Heart left ventricle (tissue), 13 donors: Measurements from ENCODE around the gene DHPS.

Experiments
- POLR2A ChIP-seq, 2 donors: fragments of 450-650 bp; IDR thresholded peaks; one replicate each; pipeline ENCODE4 v1.6.1; 2017; ENCODE audit warnings: antibody characterized with exemption in 2 of 2, mild to moderate bottlenecking in 2 of 2, moderate library complexity in 2 of 2
- TF ChIP-seq, protein P1 (sequence below), 12 donors: fragments of 200-600 bp; sonication (generic) in 4 of 12; IDR thresholded peaks; one replicate each; pipeline versions ENCODE4 v1.5.0 to v1.8.0; 2018 to 2022; ENCODE audit warnings: antibody characterized with exemption in 12 of 12, mild to moderate bottlenecking in 5 of 12
- donor health status: ischemic (EF 13 %, LVEDD 7.1; RV severe dilation, severe dysfunction).
- donor health status: DM: no; HTN: yes; CAD: no.
- donor health status: DM: no; HTN: no; CAD: no.
- donor health status: ischemic (EF 25% LVEDD 6.9; RV normal size, moderate dysfunction).
- donor health status: ischemic (EF 25% LVEDD 5.7; RV mildly dilated, moderate dysfunction).
- donor health status: ischemic (EF 35%, LVEDD 5.7; RV mildly dilated, moderate dysfunction).
- donor health status: nonischemic (EF 11% LVEDD 7.7; RV severe dilation, severe dysfunction).
- donor health status: DM: yes; HTN: yes; CAD: no.
- donor health status: PGD.
- donor health status: ischemic (EF 29% LVEDD 5.4; RV normal size, mild dysfunction).
- donor health status: nonischemic (EF 23%, LVEDD 6.1; RV moderate dilation, normal function).

DNA sequence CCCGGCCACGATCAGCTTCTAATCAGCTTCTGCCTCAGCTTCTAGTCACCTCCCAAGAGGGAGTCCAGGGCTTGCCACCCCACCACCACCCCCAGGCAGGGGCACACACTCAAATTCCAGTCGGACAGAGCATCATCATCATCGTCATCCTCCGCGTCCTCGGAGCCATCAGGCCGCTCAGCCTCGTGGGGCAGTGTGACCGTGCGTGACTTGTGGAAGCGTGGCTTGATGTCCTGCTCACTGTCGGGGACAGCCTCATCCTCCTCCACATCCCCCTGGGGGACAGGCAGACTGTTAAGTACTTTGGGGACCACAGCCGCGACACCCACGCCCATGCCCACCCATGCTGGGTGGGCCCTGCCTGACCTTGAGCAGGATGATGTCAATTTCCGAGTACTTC, 29.5 kb upstream of the DHPS start:
- TF ChIP-seq, protein P1, sequence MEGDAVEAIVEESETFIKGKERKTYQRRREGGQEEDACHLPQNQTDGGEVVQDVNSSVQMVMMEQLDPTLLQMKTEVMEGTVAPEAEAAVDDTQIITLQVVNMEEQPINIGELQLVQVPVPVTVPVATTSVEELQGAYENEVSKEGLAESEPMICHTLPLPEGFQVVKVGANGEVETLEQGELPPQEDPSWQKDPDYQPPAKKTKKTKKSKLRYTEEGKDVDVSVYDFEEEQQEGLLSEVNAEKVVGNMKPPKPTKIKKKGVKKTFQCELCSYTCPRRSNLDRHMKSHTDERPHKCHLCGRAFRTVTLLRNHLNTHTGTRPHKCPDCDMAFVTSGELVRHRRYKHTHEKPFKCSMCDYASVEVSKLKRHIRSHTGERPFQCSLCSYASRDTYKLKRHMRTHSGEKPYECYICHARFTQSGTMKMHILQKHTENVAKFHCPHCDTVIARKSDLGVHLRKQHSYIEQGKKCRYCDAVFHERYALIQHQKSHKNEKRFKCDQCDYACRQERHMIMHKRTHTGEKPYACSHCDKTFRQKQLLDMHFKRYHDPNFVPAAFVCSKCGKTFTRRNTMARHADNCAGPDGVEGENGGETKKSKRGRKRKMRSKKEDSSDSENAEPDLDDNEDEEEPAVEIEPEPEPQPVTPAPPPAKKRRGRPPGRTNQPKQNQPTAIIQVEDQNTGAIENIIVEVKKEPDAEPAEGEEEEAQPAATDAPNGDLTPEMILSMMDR (IDR thresholded peaks at IDR 0.05) = no peak
- TF ChIP-seq POLR2A (IDR thresholded peaks at IDR 0.05) = no peak
